ENCODE measurements around the gene ELF1. TPM values are rescaled to one million over a fixed set of nuclear protein-coding genes. Genes with fewer than 3 reads are reported as not detected.

Gene ELF1
- 11.2 TPM for polyA plus RNA-seq (2013, experiment 1 of 2)
- 10.3 TPM for polyA plus RNA-seq (2013, experiment 2 of 2)

GRCh38 chr13:41019011-41019487, at the start of gene ELF1:
Gene ELF1 (minus strand): TSS chr13:41019316. CDS start chr13:40982054, 37,262 bp downstream.
- H2AFZ ChIP-seq (ENCODE audit: low read length), result no peak within 1 kb of the TSS
- no peak within 1 kb of the TSS for H2BK5ac ChIP-seq (ENCODE audit: low read length)
- DNase-seq (ENCODE audit: low spot score), result no peak
- no peak within 1 kb of the TSS for H3K14ac ChIP-seq (ENCODE audit: low read length)
- no peaks in the 10 kb centered on the region for H3K9me3 ChIP-seq (replicated peaks in 1 of 2; ENCODE audit: control insufficient read depth in 2 of 2, insufficient read depth in 1 of 2, low read depth in 1 of 2, low read length in 2 of 2)
- no peak within 1 kb of the TSS for H3K4ac ChIP-seq (ENCODE audit: low read length)
- no peaks in the 10 kb centered on the region for H3K79me1 ChIP-seq (ENCODE audit: low read depth, low read length)
- H3K23ac ChIP-seq (ENCODE audit: low read depth, low read length, poor library complexity), result no peak within 1 kb of the TSS
- H4K91ac ChIP-seq (ENCODE audit: low read depth, low read length, poor library complexity), result no peak within 1 kb of the TSS
- H2BK120ac ChIP-seq (ENCODE audit: low read depth, low read length), result no peak within 1 kb of the TSS
- H3K27ac ChIP-seq (replicated peaks; ENCODE audit: low read length), result no peak within 1 kb of the TSS
- H3K4me1 ChIP-seq (ENCODE audit: control insufficient read depth in 2 of 2, insufficient read depth in 1 of 2, low read depth in 1 of 2, low read length in 2 of 2), result peaks cover 0 to 3% of the 10 kb centered on the region in 2 donors
- H2BK15ac ChIP-seq (ENCODE audit: low read length), result no peak within 1 kb of the TSS
- no peaks in the 10 kb centered on the region for H3K27me3 ChIP-seq (ENCODE audit: control insufficient read depth in 3 of 3, insufficient read depth in 3 of 3, low read depth in 1 of 3, low read length in 3 of 3)
- no peak within 1 kb of the TSS for H3K4me3 ChIP-seq (ENCODE audit: low read length in 2 of 2)
- H3K9ac ChIP-seq (ENCODE audit: low read depth, low read length, poor library complexity), result no peak within 1 kb of the TSS
- H2AK5ac ChIP-seq (ENCODE audit: low read depth, low read length), result no peak within 1 kb of the TSS
- no CpG with 5 or more reads among the region's 4 CpGs for WGBS, 2 donors (ENCODE audit: extremely low coverage in 2 of 2, insufficient read length in 2 of 2, insufficient replicate concordance in 1 of 2)
- no peak within 1 kb of the TSS for H4K8ac ChIP-seq (ENCODE audit: low read depth, low read length)
- no peak within 1 kb of the TSS for H2BK12ac ChIP-seq (ENCODE audit: low read length)
- no peak within 1 kb of the TSS for H3K4me2 ChIP-seq (ENCODE audit: insufficient read depth, low read length, poor library complexity, severe bottlenecking)
- no peak within 1 kb of the TSS for H3K18ac ChIP-seq (ENCODE audit: low read length)
- no peaks in the 10 kb centered on the region for H3K36me3 ChIP-seq (replicated peaks in 1 of 2; ENCODE audit: control insufficient read depth in 2 of 2, insufficient read depth in 2 of 2, low read length in 2 of 2)

DNA sequence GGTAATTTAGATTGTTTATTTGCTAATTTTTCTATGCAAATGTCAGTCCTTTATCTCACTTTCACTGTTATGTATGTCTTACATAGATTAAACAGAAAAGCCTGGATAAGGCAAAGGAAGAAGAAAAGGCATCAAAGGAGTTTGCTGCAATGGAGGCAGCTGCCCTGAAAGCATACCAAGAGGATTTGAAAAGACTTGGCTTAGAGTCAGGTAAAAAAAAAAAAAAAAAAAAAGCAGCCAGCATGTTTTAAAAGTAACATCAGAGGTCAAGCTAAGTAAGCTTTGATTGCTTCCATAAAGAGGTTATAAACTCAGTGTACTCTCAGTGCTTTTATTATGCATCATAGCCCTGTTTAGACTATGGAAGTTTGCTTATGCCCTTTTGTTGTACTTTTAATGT, 46.0 kb upstream of the ELF1 start:
- Histone ChIP-seq H3K9ac (ENCODE audit: low read depth, low read length, poor library complexity) (no peak overlapping the region), H2BK5ac (ENCODE audit: low read length) (no peak overlapping the region), H3K36me3 (replicated peaks in 1 of 2; ENCODE audit: control insufficient read depth in 2 of 2, insufficient read depth in 2 of 2, low read length in 2 of 2) (peaks cover 6 to 71% of the 10 kb centered on the region in 2 donors), H2AK5ac (ENCODE audit: low read depth, low read length) (no peak overlapping the region), H3K4me2 (ENCODE audit: insufficient read depth, low read length, poor library complexity, severe bottlenecking) (no peak overlapping the region), H2BK120ac (ENCODE audit: low read depth, low read length) (no peak overlapping the region), H4K8ac (ENCODE audit: low read depth, low read length) (no peak overlapping the region), H3K9me3 (replicated peaks in 1 of 2; ENCODE audit: control insufficient read depth in 2 of 2, insufficient read depth in 1 of 2, low read depth in 1 of 2, low read length in 2 of 2) (no peaks in the 10 kb centered on the region), H3K4ac (ENCODE audit: low read length) (no peak overlapping the region), H3K27ac (replicated peaks; ENCODE audit: low read length) (no peak overlapping the region), H3K14ac (ENCODE audit: low read length) (no peak overlapping the region), H3K79me1 (ENCODE audit: low read depth, low read length) (no peaks in the 10 kb centered on the region), H3K18ac (ENCODE audit: low read length) (no peak overlapping the region), H3K4me3 (ENCODE audit: low read length in 2 of 2) (no peak overlapping the region), H4K91ac (ENCODE audit: low read depth, low read length, poor library complexity) (no peak overlapping the region), H3K27me3 (ENCODE audit: control insufficient read depth in 3 of 3, insufficient read depth in 3 of 3, low read depth in 1 of 3, low read length in 3 of 3) (no peaks in the 10 kb centered on the region), H3K4me1 (ENCODE audit: control insufficient read depth in 2 of 2, insufficient read depth in 1 of 2, low read depth in 1 of 2, low read length in 2 of 2) (peaks cover 0 to 3% of the 10 kb centered on the region in 2 donors), H2BK15ac (ENCODE audit: low read length) (no peak overlapping the region), H2BK12ac (ENCODE audit: low read length) (no peak overlapping the region), H3K23ac (ENCODE audit: low read depth, low read length, poor library complexity) (no peak overlapping the region), H2AFZ (ENCODE audit: low read length) (no peak overlapping the region)
- no peak for DNase-seq (ENCODE audit: low spot score)

DNA sequence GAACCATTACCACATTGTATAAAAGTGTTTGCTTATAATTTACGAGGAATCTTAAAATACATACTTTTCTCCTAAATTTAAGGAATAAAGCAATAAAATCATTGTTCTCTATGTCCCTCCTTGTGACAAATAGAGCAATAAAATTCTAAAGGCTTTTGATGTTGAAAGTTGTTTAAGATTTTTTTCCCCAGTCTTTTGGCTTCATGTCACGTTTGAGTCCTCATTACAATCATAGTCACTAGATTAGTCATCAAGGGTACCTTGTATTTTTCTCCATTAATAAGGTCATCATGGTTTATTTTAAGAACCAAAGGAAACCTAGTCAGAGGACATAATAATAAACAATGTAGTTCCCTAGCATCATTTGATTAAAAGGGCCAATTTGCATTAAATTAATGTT, 45.4 kb upstream of the ELF1 start:
- no peak overlapping the region for H2BK15ac ChIP-seq (ENCODE audit: low read length)
- H3K4ac ChIP-seq (ENCODE audit: low read length), result no peak overlapping the region
- no peak overlapping the region for H3K27ac ChIP-seq (replicated peaks; ENCODE audit: low read length)
- H3K23ac ChIP-seq (ENCODE audit: low read depth, low read length, poor library complexity), result no peak overlapping the region
- no peak overlapping the region for H3K4me3 ChIP-seq (ENCODE audit: low read length in 2 of 2)
- H3K27me3 ChIP-seq (ENCODE audit: control insufficient read depth in 3 of 3, insufficient read depth in 3 of 3, low read depth in 1 of 3, low read length in 3 of 3), result no peaks in the 10 kb centered on the region
- H2BK120ac ChIP-seq (ENCODE audit: low read depth, low read length), result no peak overlapping the region
- no peak overlapping the region for H2AK5ac ChIP-seq (ENCODE audit: low read depth, low read length)
- no peak overlapping the region for H3K18ac ChIP-seq (ENCODE audit: low read length)
- H3K4me2 ChIP-seq (ENCODE audit: insufficient read depth, low read length, poor library complexity, severe bottlenecking), result no peak overlapping the region
- H3K36me3 ChIP-seq (replicated peaks in 1 of 2; ENCODE audit: control insufficient read depth in 2 of 2, insufficient read depth in 2 of 2, low read length in 2 of 2), result peaks cover 6 to 65% of the 10 kb centered on the region in 2 donors
- no peaks in the 10 kb centered on the region for H3K79me1 ChIP-seq (ENCODE audit: low read depth, low read length)
- no peak overlapping the region for H4K91ac ChIP-seq (ENCODE audit: low read depth, low read length, poor library complexity)
- H4K8ac ChIP-seq (ENCODE audit: low read depth, low read length), result no peak overlapping the region
- no peak overlapping the region for H2BK12ac ChIP-seq (ENCODE audit: low read length)
- no peak for DNase-seq (ENCODE audit: low spot score)
- H3K9me3 ChIP-seq (replicated peaks in 1 of 2; ENCODE audit: control insufficient read depth in 2 of 2, insufficient read depth in 1 of 2, low read depth in 1 of 2, low read length in 2 of 2), result no peaks in the 10 kb centered on the region
- no peak overlapping the region for H2BK5ac ChIP-seq (ENCODE audit: low read length)
- no peak overlapping the region for H3K9ac ChIP-seq (ENCODE audit: low read depth, low read length, poor library complexity)
- no CpG with 5 or more reads among the region's 2 CpGs for WGBS, 2 donors (ENCODE audit: extremely low coverage in 2 of 2, insufficient read length in 2 of 2, insufficient replicate concordance in 1 of 2)
- H3K4me1 ChIP-seq (ENCODE audit: control insufficient read depth in 2 of 2, insufficient read depth in 1 of 2, low read depth in 1 of 2, low read length in 2 of 2), result peaks cover 0 to 3% of the 10 kb centered on the region in 2 donors
- no peak overlapping the region for H2AFZ ChIP-seq (ENCODE audit: low read length)
- no peak overlapping the region for H3K14ac ChIP-seq (ENCODE audit: low read length)

DNA sequence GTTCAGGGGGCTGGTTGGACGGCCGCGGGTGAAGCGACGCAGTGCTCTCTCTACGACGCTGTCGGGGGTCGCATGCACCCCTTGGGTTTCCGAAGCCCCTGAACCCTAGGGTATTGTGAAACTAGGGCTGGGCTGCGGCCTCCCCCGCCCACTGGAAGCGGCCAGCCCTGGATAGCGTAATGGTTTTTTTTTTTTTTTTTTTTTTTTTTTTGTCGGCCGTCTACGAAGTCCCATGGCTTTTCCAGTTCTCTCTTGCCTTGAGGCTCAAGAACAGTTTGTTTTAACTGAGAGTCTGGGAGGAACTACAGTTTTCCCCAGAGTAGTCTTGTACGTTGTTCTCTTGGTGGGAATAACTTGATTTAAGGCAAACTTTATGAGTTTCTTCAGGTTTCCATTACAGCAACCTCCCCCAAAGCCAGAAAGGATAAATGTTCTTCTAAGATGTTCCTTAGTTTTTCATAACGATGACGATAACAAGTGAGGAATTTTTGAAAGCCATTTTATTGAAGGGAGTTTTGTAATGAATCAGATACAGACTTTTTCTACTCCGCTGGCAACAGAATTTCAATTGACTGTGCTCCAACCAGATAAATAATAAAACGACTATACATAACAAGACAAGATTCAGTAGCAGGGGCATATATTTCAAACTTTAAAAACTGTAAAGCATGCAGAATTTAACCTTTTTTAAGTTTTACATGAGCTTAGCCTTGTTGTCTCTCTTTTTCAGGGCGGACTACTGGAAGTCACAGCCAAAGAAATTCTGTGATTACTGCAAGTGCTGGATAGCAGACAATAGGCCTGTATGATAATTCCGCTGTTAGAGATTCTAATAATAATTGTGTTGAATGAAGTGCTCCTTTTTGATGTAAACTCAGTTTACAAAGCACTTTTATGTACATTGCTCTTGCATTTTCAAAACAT, 43.1 kb upstream of the ELF1 start:
- Histone ChIP-seq H3K79me1 (ENCODE audit: low read depth, low read length) (no peaks in the 10 kb centered on the region), H3K36me3 (replicated peaks in 1 of 2; ENCODE audit: control insufficient read depth in 2 of 2, insufficient read depth in 2 of 2, low read length in 2 of 2) (peaks cover 3 to 42% of the 10 kb centered on the region in 2 donors), H4K91ac (ENCODE audit: low read depth, low read length, poor library complexity) (no peak overlapping the region), H2BK12ac (ENCODE audit: low read length) (no peak overlapping the region), H3K14ac (ENCODE audit: low read length) (no peak overlapping the region), H2AK5ac (ENCODE audit: low read depth, low read length) (no peak overlapping the region), H3K27me3 (ENCODE audit: control insufficient read depth in 3 of 3, insufficient read depth in 3 of 3, low read depth in 1 of 3, low read length in 3 of 3) (no peaks in the 10 kb centered on the region), H3K18ac (ENCODE audit: low read length) (peak overlapping the region; percentile 98), H3K9ac (ENCODE audit: low read depth, low read length, poor library complexity) (no peak overlapping the region), H3K4ac (ENCODE audit: low read length) (no peak overlapping the region), H2AFZ (ENCODE audit: low read length) (peak overlapping the region; percentile 96), H2BK5ac (ENCODE audit: low read length) (peak overlapping the region; percentile 92), H2BK15ac (ENCODE audit: low read length) (peak overlapping the region; percentile 25), H3K4me3 (ENCODE audit: low read length in 2 of 2) (peak overlapping the region; percentile 82 to 95), H3K4me2 (ENCODE audit: insufficient read depth, low read length, poor library complexity, severe bottlenecking) (peak overlapping the region; percentile 34), H2BK120ac (ENCODE audit: low read depth, low read length) (no peak overlapping the region), H4K8ac (ENCODE audit: low read depth, low read length) (no peak overlapping the region), H3K9me3 (replicated peaks in 1 of 2; ENCODE audit: control insufficient read depth in 2 of 2, insufficient read depth in 1 of 2, low read depth in 1 of 2, low read length in 2 of 2) (no peaks in the 10 kb centered on the region), H3K4me1 (ENCODE audit: control insufficient read depth in 2 of 2, insufficient read depth in 1 of 2, low read depth in 1 of 2, low read length in 2 of 2) (peaks cover 0 to 3% of the 10 kb centered on the region in 2 donors), H3K27ac (replicated peaks; ENCODE audit: low read length) (peak overlapping the region; percentile 96), H3K23ac (ENCODE audit: low read depth, low read length, poor library complexity) (no peak overlapping the region)
- WGBS, 2 donors (ENCODE audit: extremely low coverage in 2 of 2, insufficient read length in 2 of 2, insufficient replicate concordance in 1 of 2), result no CpG with 5 or more reads among the region's 24 CpGs
- DNase-seq (ENCODE audit: low spot score), result no peak

All from neuronal stem cell (in vitro differentiated cells).